ENCODE results near the gene CORO2B. TPM values are rescaled to one million over a fixed set of nuclear protein-coding genes. Genes with fewer than 3 reads are reported as not detected.
A peak's percentile ranks its signal among the peaks of the same experiment; 100 is the strongest.

The CORO2B gene
- total and polyA plus RNA-seq, 2 of the 13 experiments (the other 11 are each of a cell fraction or from before 2014, with no cell fraction given): 0.35 to 0.63 TPM

DNA sequence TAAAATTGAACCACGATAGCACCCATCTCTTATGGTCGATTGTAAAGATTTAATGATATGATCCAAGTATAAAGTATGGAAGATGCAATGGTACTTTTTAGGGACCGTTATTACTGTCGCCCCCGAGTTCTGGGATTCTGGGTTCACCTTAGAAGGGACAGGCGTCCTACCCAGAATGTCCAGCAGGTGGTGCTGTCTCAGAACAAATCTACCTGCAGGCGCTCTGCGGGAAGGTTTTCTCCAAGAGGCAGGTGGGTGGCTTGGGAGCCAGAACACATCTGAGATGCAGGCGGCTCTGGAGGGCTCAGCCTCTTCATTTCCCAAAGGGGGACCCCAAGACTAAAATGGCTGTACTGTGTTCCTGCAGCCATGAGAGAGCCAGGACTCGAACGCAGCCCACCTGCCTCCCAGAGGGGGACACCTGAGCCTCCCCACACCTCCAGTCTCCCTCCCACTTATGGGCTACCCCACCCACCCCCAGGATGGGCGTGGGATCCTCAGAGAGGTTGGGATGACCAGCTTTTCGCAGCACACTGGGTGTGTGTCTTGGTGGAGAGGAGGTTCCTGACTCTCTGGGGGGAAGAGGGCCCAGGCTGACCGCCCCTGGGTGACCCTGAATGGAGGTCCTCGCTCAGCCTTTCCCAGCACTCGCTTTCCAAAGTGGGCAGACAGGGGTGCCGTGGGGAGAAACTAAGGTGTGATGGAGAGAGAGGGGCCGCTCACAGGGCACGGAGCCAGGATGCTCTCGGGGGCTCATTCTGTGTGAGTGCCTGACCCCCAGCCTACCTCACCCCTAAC, 28.1 kb upstream of the CORO2B start (continued):
- TF ChIP-seq CAMTA2 (CRISPR knock-in tag; IDR thresholded peaks at IDR 0.05; ENCODE audit: borderline replicate concordance): no peak
- no peak for TF ChIP-seq ZMYM4 (CRISPR knock-in tag; IDR thresholded peaks at IDR 0.05)
- TF ChIP-seq BCL6 (CRISPR knock-in tag; IDR thresholded peaks at IDR 0.05): no peak
- no peak for TF ChIP-seq ADNP (CRISPR knock-in tag; IDR thresholded peaks at IDR 0.05)
- TF ChIP-seq SPEN (CRISPR knock-in tag; IDR thresholded peaks at IDR 0.05; ENCODE audit: low read depth): no peak
- no peak for TF ChIP-seq ETV5 (CRISPR knock-in tag; IDR thresholded peaks at IDR 0.05; ENCODE audit: borderline replicate concordance)
- TF ChIP-seq SSRP1 (CRISPR knock-in tag; IDR thresholded peaks at IDR 0.05): no peak
- no peak for TF ChIP-seq DR1 (CRISPR knock-in tag; IDR thresholded peaks at IDR 0.05)
- TF ChIP-seq, protein P1, sequence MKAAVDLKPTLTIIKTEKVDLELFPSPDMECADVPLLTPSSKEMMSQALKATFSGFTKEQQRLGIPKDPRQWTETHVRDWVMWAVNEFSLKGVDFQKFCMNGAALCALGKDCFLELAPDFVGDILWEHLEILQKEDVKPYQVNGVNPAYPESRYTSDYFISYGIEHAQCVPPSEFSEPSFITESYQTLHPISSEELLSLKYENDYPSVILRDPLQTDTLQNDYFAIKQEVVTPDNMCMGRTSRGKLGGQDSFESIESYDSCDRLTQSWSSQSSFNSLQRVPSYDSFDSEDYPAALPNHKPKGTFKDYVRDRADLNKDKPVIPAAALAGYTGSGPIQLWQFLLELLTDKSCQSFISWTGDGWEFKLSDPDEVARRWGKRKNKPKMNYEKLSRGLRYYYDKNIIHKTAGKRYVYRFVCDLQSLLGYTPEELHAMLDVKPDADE (CRISPR knock-in tag; IDR thresholded peaks at IDR 0.05): no peak
- peak; percentile 32; the same call in 1 of the 2 replicates for TF ChIP-seq RAD21 (CRISPR knock-in tag; IDR thresholded peaks at IDR 0.05)
- peak; percentile 46 for TF ChIP-seq XRCC5 (optimal IDR thresholded peaks at IDR 0.05; ENCODE audit: low read length)
- TF ChIP-seq FOXP1 (IDR thresholded peaks at IDR 0.05): no peak
- no peak for TF ChIP-seq FOXP1 (CRISPR knock-in tag; IDR thresholded peaks at IDR 0.05)
- TF ChIP-seq ZNF30 (CRISPR knock-in tag; IDR thresholded peaks at IDR 0.05): no peak
- TF ChIP-seq, protein P2, sequence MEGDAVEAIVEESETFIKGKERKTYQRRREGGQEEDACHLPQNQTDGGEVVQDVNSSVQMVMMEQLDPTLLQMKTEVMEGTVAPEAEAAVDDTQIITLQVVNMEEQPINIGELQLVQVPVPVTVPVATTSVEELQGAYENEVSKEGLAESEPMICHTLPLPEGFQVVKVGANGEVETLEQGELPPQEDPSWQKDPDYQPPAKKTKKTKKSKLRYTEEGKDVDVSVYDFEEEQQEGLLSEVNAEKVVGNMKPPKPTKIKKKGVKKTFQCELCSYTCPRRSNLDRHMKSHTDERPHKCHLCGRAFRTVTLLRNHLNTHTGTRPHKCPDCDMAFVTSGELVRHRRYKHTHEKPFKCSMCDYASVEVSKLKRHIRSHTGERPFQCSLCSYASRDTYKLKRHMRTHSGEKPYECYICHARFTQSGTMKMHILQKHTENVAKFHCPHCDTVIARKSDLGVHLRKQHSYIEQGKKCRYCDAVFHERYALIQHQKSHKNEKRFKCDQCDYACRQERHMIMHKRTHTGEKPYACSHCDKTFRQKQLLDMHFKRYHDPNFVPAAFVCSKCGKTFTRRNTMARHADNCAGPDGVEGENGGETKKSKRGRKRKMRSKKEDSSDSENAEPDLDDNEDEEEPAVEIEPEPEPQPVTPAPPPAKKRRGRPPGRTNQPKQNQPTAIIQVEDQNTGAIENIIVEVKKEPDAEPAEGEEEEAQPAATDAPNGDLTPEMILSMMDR (CRISPR knock-in tag; IDR thresholded peaks at IDR 0.05): peak; percentile 85
- peak; percentile 80 for TF ChIP-seq STAG1 (CRISPR knock-in tag; IDR thresholded peaks at IDR 0.05)

Measured in HepG2 (cell line).